ENCODE data around the gene OSMR.

Gene OSMR

DNA sequence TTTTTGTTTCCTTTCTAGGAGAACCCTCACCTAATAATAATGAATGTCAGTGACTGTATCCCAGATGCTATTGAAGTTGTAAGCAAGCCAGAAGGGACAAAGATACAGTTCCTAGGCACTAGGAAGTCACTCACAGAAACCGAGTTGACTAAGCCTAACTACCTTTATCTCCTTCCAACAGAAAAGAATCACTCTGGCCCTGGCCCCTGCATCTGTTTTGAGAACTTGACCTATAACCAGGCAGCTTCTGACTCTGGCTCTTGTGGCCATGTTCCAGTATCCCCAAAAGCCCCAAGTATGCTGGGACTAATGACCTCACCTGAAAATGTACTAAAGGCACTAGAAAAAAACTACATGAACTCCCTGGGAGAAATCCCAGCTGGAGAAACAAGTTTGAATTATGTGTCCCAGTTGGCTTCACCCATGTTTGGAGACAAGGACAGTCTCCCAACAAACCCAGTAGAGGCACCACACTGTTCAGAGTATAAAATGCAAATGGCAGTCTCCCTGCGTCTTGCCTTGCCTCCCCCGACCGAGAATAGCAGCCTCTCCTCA is 87.1 kb downstream of the OSMR start:
- Histone ChIP-seq H2AFZ (no peak overlapping the region), H3K79me2 (no peaks in the 10 kb centered on the region), H3K4me2 (ENCODE audit: low read length) (no peak overlapping the region), H3K4me3 (ENCODE audit: low read depth, low read length) (no peak overlapping the region), H3K4me1 (no peaks in the 10 kb centered on the region), H3K36me3 (ENCODE audit: control insufficient read depth, insufficient read depth, low read length) (no peaks in the 10 kb centered on the region), H3K9ac (no peak overlapping the region), H3K27me3 (ENCODE audit: control insufficient read depth, insufficient read depth, low read length) (no peaks in the 10 kb centered on the region), H3K27ac (no peak overlapping the region), H3K9me3 (ENCODE audit: control insufficient read depth, low read length) (no peaks in the 10 kb centered on the region)
- TF ChIP-seq, protein P1, sequence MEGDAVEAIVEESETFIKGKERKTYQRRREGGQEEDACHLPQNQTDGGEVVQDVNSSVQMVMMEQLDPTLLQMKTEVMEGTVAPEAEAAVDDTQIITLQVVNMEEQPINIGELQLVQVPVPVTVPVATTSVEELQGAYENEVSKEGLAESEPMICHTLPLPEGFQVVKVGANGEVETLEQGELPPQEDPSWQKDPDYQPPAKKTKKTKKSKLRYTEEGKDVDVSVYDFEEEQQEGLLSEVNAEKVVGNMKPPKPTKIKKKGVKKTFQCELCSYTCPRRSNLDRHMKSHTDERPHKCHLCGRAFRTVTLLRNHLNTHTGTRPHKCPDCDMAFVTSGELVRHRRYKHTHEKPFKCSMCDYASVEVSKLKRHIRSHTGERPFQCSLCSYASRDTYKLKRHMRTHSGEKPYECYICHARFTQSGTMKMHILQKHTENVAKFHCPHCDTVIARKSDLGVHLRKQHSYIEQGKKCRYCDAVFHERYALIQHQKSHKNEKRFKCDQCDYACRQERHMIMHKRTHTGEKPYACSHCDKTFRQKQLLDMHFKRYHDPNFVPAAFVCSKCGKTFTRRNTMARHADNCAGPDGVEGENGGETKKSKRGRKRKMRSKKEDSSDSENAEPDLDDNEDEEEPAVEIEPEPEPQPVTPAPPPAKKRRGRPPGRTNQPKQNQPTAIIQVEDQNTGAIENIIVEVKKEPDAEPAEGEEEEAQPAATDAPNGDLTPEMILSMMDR (IDR thresholded peaks at IDR 0.05): no peak

DNA sequence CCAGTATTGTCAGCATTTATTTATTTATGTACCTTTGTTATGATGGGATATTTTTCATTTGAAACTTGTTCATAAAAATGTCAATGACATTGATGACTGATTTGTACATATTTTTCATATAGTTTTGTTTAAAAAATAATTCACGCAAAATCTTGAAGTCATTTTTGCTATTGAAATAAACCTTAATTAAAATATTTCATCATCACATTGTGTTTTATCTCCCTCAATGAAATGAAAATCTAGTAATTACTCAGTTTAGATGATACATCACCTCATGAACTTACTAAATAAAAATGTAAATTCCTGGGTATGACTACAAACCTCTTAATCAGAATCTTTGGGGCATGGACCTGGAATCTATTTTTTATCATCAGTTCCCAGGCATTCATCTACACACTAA is 89.6 kb downstream of the OSMR start:
- TF ChIP-seq, protein P1 (IDR thresholded peaks at IDR 0.05): no peak
- H3K9me3 ChIP-seq (ENCODE audit: control insufficient read depth, low read length): no peaks in the 10 kb centered on the region
- H3K27ac ChIP-seq: no peak overlapping the region
- H3K9ac ChIP-seq: no peak overlapping the region
- no peaks in the 10 kb centered on the region for H3K79me2 ChIP-seq
- no peaks in the 10 kb centered on the region for H3K27me3 ChIP-seq (ENCODE audit: control insufficient read depth, insufficient read depth, low read length)
- no peak overlapping the region for H2AFZ ChIP-seq
- no peaks in the 10 kb centered on the region for H3K4me1 ChIP-seq
- H3K4me2 ChIP-seq (ENCODE audit: low read length): no peak overlapping the region
- no peaks in the 10 kb centered on the region for H3K36me3 ChIP-seq (ENCODE audit: control insufficient read depth, insufficient read depth, low read length)
- no peak overlapping the region for H3K4me3 ChIP-seq (ENCODE audit: low read depth, low read length)

DNA sequence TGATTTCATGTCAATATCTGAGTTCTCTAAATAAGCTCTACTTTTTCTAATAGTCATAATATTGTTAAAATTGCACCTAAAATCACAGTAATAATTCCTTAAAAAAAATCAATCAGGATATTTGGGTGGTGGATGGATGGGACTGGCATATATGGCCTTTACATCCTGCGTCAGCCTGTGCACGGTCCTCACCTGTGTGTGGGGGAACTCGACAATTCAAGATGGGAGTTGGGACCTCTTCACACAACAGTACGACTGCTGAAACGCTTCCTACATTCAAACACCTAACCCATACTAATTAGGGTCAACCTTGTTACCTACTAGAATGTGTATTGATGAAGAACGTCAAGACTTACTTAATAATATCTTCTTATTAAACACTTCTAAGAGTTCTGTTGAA is 90.5 kb downstream of the OSMR start:
- Histone ChIP-seq H3K27me3 (ENCODE audit: control insufficient read depth, insufficient read depth, low read length) (no peaks in the 10 kb centered on the region), H3K4me2 (ENCODE audit: low read length) (no peak overlapping the region), H3K9ac (no peak overlapping the region), H3K79me2 (no peaks in the 10 kb centered on the region), H3K27ac (no peak overlapping the region), H3K9me3 (ENCODE audit: control insufficient read depth, low read length) (no peaks in the 10 kb centered on the region), H3K36me3 (ENCODE audit: control insufficient read depth, insufficient read depth, low read length) (no peaks in the 10 kb centered on the region), H3K4me1 (no peaks in the 10 kb centered on the region), H2AFZ (no peak overlapping the region), H3K4me3 (ENCODE audit: low read depth, low read length) (no peak overlapping the region)
- TF ChIP-seq, protein P1 (IDR thresholded peaks at IDR 0.05): no peak

DNA sequence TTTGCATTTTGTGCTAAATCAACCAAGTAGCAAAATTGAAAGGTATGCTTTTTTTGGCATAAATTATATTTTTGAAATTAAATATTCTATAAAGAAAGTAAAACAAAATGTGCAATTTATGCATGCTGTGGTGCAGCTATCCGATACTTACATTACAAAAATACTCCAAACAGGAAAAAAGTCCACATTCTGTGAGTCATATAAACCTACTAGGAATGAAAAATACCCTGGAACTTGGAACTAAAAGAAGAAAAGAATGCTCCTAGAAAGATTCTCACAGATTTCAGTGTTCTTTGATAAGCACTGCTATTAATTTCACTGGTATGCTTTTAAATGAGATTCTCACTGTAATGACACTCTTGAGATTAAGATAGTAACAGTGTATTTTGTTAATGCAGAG is 92.6 kb downstream of the OSMR start:
- TF ChIP-seq, protein P1 (IDR thresholded peaks at IDR 0.05): no peak
- no peak overlapping the region for H3K9ac ChIP-seq
- H3K27me3 ChIP-seq (ENCODE audit: control insufficient read depth, insufficient read depth, low read length): no peaks in the 10 kb centered on the region
- H3K36me3 ChIP-seq (ENCODE audit: control insufficient read depth, insufficient read depth, low read length): no peaks in the 10 kb centered on the region
- H3K4me3 ChIP-seq (ENCODE audit: low read depth, low read length): no peak overlapping the region
- no peaks in the 10 kb centered on the region for H3K79me2 ChIP-seq
- no peak overlapping the region for H3K27ac ChIP-seq
- H3K4me2 ChIP-seq (ENCODE audit: low read length): no peak overlapping the region
- no peaks in the 10 kb centered on the region for H3K9me3 ChIP-seq (ENCODE audit: control insufficient read depth, low read length)
- H3K4me1 ChIP-seq: no peaks in the 10 kb centered on the region
- H2AFZ ChIP-seq: no peak overlapping the region

DNA sequence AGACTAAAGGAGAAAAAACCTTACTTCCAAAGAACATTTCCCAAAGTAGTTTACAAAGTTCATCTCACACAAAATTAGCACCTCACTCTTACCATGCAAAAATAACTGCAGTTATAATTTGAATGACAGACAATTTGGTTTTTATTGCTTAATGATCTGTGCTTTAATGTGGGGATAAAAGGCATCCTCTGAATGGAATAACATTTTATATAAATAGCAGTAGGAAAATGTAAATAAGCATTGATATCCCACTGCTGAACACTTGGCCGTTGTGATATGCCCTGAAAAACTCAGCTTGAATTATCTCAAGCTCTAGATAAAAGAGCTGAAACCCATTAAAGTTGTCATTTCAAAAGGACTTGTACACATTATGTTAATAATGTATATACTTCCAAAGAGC is 93.2 kb downstream of the OSMR start:
- Histone ChIP-seq H3K27ac (no peak overlapping the region), H3K4me3 (ENCODE audit: low read depth, low read length) (no peak overlapping the region), H3K36me3 (ENCODE audit: control insufficient read depth, insufficient read depth, low read length) (no peaks in the 10 kb centered on the region), H3K9ac (no peak overlapping the region), H3K4me1 (no peaks in the 10 kb centered on the region), H2AFZ (no peak overlapping the region), H3K27me3 (ENCODE audit: control insufficient read depth, insufficient read depth, low read length) (no peaks in the 10 kb centered on the region), H3K9me3 (ENCODE audit: control insufficient read depth, low read length) (no peaks in the 10 kb centered on the region), H3K79me2 (no peaks in the 10 kb centered on the region), H3K4me2 (ENCODE audit: low read length) (no peak overlapping the region)
- TF ChIP-seq, protein P1 (IDR thresholded peaks at IDR 0.05): no peak
